Effector memory CD4-positive, alpha-beta T cell (primary cell): ENCODE measurements around the gene RNF103.

Source experiments
- DNase-seq, 3 donors: peaks; one replicate each; pipeline ENCODE4 v3.0.0-alpha.2; 2020
- H3K27ac ChIP-seq: 2 replicates; pipeline ENCODE4 v1.7.0; 2013; ENCODE audit warnings: mild to moderate bottlenecking, low read length, moderate library complexity; ENCODE audit not compliant: insufficient read depth, poor library complexity, severe bottlenecking
- H3K27me3 ChIP-seq: replicated peaks from 2 replicates; pipeline ENCODE4 v1.7.0; 2013; ENCODE audit warnings: mild to moderate bottlenecking, low read length; ENCODE audit not compliant: insufficient read depth, control insufficient read depth, poor library complexity, severe bottlenecking
- H3K36me3 ChIP-seq: 2 replicates; pipeline ENCODE4 v1.7.0; 2013; ENCODE audit warnings: mild to moderate bottlenecking, low read length, moderate library complexity; ENCODE audit not compliant: control insufficient read depth, insufficient read depth
- H3K4me1 ChIP-seq: 2 replicates; pipeline ENCODE4 v1.7.0; 2013; ENCODE audit warnings: low read length, mild to moderate bottlenecking; ENCODE audit not compliant: control insufficient read depth, insufficient read depth, poor library complexity, severe bottlenecking
- H3K4me3 ChIP-seq: 2 replicates; pipeline ENCODE4 v1.7.0; 2013; ENCODE audit warnings: low read length, low read depth, mild to moderate bottlenecking; ENCODE audit not compliant: insufficient read depth, poor library complexity, severe bottlenecking
- H3K9me3 ChIP-seq: 2 replicates; pipeline ENCODE4 v1.7.0; 2013; ENCODE audit warnings: mild to moderate bottlenecking, low read length, moderate library complexity; ENCODE audit not compliant: control insufficient read depth

RNF103 gene

DNA sequence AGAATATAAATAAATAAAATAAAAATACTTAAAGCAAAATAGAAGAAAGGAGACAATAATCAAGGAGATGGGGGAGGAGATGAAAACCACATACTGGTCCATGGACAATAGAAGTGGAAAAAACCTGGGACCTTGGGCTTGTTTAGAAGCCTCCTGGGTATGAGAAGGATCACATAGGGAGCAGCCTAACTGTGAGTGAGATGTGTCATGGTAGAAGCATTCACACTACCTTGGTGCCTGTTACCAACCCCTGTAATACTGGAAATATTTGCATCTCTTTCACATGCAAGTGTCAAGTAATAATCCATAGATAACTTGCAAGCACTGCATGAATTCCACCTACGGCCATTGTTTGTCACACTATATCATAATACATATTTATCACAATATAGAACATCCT is 23.2 kb upstream of the RNF103 start:
- Histone ChIP-seq H3K27me3 (no peaks in the 10 kb centered on the region), H3K4me1 (no peaks in the 10 kb centered on the region), H3K36me3 (no peaks in the 10 kb centered on the region), H3K27ac (no peak overlapping the region), H3K9me3 (no peaks in the 10 kb centered on the region), H3K4me3 (no peak overlapping the region)
- DNase-seq: no peak

DNA sequence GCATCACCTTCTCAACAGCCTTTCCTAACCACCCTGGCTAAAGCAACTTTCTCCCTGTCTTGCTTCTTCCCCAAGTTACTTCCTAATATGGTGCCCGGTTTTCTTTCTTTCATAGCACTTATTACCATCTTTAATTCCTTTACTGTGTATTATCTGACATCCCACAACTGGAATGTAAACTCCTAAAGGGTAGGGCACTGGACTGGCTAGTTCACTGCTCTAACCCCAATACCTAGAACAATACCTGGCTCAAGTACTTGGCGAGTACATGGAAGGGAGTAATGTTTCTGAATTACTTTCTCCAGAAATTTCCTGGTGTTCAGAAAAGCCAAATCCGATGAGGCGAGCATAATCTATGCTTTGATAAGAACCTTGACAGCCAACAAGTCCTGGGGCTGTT is 22.7 kb upstream of the RNF103 start:
- Histone ChIP-seq H3K27me3 (no peaks in the 10 kb centered on the region), H3K4me1 (no peaks in the 10 kb centered on the region), H3K27ac (no peak overlapping the region), H3K4me3 (no peak overlapping the region), H3K36me3 (no peaks in the 10 kb centered on the region), H3K9me3 (no peaks in the 10 kb centered on the region)
- no peak for DNase-seq

DNA sequence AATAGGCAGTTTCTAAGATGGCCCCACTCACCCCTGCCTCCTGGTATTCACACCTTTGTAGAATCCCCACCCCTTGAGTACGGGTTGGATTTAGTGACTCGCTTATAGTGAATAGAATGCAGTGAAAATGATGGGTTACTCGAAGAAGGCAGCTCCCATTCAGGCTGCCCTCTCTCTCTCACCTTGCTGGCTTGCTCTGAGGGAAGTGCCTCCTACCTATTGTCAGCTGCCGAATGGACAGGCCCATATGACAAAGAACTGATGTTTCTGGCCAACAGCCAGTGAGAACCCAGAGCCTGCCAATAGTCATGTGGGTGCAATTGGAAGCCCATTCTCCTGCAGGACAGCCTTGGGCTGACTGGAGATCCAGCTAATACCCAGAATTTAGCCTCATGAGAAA is 22.1 kb upstream of the RNF103 start:
- no peak for DNase-seq
- H3K36me3 ChIP-seq: no peaks in the 10 kb centered on the region
- no peaks in the 10 kb centered on the region for H3K27me3 ChIP-seq
- no peaks in the 10 kb centered on the region for H3K4me1 ChIP-seq
- H3K4me3 ChIP-seq: no peak overlapping the region
- H3K9me3 ChIP-seq: no peaks in the 10 kb centered on the region
- no peak overlapping the region for H3K27ac ChIP-seq

DNA sequence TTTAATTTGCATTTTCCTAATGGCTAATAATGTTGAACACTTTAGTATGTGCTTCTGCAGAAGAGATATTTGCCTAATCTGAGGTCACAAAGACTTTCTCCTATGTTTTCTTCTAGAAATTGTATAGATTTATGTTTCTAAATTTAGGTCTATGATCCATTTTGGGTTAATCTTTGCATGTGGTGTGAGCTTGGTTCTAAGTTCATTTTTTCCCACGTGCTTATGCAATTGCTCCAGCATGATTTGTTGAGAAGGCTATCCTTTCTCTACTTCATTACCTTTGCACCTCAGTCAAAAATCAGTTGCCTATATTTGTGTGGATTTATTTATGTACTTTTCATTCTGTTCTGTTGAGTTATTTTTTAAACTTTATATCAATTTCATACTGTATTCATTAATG is 15.0 kb upstream of the RNF103 start:
- H3K27ac ChIP-seq: no peak overlapping the region
- H3K36me3 ChIP-seq: no peaks in the 10 kb centered on the region
- H3K27me3 ChIP-seq: no peaks in the 10 kb centered on the region
- no peak for DNase-seq
- H3K4me3 ChIP-seq: no peak overlapping the region
- no peaks in the 10 kb centered on the region for H3K4me1 ChIP-seq
- no peaks in the 10 kb centered on the region for H3K9me3 ChIP-seq

DNA sequence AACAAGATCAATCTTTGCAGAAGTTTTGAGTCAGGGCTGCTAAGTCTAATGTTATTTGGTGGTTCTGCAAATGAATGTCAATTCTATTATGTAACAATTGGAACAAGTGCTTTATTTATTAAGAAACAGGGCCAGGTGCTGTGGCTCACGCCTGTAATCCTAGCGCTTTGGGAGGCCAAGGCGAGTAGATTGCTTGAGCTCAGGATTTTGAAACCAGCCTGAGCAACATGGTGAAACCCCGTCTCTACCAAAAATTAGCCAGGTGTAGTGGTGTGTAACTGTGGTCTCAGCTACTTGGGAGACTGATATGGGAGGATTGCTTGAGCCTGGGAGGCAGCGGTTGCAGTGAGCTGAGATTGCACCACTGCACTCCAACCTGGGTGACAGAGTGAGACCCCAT is 13.2 kb upstream of the RNF103 start:
- Histone ChIP-seq H3K9me3 (no peaks in the 10 kb centered on the region), H3K4me3 (no peak overlapping the region), H3K4me1 (no peaks in the 10 kb centered on the region), H3K36me3 (no peaks in the 10 kb centered on the region), H3K27ac (no peak overlapping the region), H3K27me3 (no peaks in the 10 kb centered on the region)
- DNase-seq: no peak

DNA sequence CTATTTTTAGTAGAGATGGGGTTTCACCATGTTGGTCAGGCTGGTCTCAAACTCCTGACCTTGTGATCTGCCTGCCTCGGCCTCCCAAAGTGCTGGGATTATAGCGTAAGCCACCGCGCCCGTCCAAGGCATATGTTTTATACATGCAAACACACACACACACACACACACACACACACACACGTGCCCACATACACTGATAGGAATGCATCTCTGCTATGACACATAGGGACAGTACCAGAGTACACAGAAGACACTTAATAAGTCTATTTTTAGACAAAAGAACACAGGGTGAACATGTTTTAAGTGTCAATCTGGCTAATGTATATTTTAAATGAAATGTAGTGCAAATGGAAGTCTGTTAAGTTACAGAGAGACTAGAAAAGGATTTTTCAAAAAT is 10.7 kb upstream of the RNF103 start:
- Histone ChIP-seq H3K27ac (no peak overlapping the region), H3K9me3 (no peaks in the 10 kb centered on the region), H3K4me1 (no peaks in the 10 kb centered on the region), H3K36me3 (no peaks in the 10 kb centered on the region), H3K27me3 (no peaks in the 10 kb centered on the region), H3K4me3 (no peak overlapping the region)
- no peak for DNase-seq

DNA sequence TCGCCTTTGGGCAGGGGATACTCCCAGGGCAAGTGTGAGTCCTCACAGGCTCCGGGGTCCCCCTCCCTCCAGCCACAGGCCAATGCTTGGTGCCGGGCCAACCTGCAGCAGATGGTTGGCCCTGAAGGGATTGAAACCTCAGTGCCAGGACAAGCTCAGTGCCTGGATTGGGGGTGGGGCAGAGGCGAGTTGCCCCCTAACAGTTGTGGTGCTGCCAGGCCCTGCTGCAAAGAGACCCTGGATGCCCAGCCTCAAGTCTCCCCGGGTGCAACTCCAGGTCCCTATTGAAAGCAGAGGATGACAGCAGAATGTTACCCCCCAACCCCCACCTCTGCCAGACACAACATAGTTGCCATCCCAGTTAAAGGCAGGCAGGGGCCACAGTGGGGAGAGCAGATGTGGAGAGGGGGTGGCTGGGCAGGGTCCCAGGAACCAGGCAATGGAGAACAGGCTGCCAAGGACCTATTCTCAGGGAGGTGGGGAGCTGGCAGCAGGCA is 9.5 kb upstream of the RNF103 start:
- Histone ChIP-seq H3K36me3 (no peaks in the 10 kb centered on the region), H3K9me3 (no peaks in the 10 kb centered on the region), H3K27me3 (no peaks in the 10 kb centered on the region), H3K4me1 (no peaks in the 10 kb centered on the region), H3K27ac (no peak overlapping the region), H3K4me3 (no peak overlapping the region)
- DNase-seq: no peak

DNA sequence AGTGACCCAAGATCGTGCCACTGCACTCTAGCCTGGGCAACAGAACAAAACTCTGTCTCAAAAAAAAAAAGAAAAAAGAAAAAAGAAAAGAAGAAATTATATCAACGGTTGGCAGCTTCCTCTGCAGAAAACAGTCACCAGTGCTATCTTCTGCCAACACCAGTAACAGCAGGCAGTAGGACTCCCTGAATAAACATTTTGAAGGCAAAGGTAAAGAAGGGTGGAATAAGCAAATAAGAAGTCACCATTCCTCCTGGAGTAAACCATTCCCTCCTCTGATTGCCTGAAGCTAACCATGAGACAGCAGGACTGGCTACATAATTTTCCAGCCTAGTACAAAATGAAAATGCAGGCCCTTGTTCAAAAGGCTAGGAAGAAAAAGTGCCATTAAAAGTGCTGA is 9.0 kb upstream of the RNF103 start:
- Histone ChIP-seq H3K4me3 (no peak overlapping the region), H3K27me3 (no peaks in the 10 kb centered on the region), H3K4me1 (no peaks in the 10 kb centered on the region), H3K9me3 (no peaks in the 10 kb centered on the region), H3K36me3 (no peaks in the 10 kb centered on the region), H3K27ac (no peak overlapping the region)
- DNase-seq: no peak

DNA sequence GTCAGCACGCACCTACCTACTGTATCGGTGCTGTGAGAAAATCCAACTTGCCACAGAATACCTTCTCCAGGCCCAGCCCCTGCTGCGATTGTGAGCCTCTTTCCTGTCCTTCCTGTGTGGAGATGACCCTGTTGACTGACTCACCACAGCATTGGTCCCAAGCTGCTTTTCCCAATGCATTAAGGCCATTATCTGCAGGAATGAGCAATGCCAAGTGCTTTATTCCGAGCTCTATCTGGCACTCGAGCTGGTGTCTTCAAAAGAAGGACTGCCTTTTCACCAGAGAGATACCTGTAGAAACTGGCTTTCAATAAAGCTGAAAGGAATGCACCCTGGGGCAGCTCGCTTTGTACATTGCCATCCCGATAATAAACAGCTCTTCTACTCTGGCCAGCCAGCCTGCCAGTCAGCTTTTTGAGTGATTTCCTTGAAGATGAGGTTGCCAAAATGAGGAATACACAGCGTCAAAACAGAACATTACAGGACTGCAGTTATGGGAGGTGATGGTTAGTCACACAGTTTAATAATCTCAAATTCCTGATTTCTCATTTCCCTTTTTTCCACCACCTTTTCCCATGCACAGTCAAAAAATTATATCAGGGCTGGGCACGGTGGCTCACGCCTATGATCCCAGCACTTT is 8.3 kb upstream of the RNF103 start:
- no peak for DNase-seq
- Histone ChIP-seq H3K36me3 (no peaks in the 10 kb centered on the region), H3K4me1 (no peaks in the 10 kb centered on the region), H3K9me3 (no peaks in the 10 kb centered on the region), H3K4me3 (no peak overlapping the region), H3K27ac (no peak overlapping the region), H3K27me3 (no peaks in the 10 kb centered on the region)

DNA sequence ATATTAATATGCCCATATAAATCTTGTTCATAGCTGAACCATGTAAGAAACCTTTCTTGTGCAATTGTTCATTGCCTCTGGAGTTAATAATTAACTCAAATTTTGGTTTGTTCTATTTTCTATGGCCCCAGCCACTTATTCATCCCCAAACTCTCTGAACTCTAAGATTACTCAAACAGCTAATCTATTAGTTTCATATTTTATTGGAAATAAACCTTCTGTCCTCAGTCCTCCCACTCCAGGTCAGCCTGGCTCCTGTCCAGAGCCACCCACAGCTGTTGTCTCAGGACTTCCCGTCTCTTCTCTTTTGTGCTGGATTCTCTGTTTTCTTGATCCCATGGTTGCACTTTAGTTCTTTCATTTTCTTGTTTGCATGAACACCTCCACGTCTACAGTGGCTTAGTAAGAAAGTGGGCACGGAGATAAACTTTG is 4.4 kb upstream of the RNF103 start:
- no peak overlapping the region for H3K27ac ChIP-seq
- DNase-seq: no peak
- no peaks in the 10 kb centered on the region for H3K27me3 ChIP-seq
- H3K36me3 ChIP-seq: no peaks in the 10 kb centered on the region
- H3K4me3 ChIP-seq: no peak overlapping the region
- peaks cover 4% of the 10 kb centered on the region for H3K4me1 ChIP-seq
- no peaks in the 10 kb centered on the region for H3K9me3 ChIP-seq
